ENCODE measurements around the gene RAD50.

DNA sequence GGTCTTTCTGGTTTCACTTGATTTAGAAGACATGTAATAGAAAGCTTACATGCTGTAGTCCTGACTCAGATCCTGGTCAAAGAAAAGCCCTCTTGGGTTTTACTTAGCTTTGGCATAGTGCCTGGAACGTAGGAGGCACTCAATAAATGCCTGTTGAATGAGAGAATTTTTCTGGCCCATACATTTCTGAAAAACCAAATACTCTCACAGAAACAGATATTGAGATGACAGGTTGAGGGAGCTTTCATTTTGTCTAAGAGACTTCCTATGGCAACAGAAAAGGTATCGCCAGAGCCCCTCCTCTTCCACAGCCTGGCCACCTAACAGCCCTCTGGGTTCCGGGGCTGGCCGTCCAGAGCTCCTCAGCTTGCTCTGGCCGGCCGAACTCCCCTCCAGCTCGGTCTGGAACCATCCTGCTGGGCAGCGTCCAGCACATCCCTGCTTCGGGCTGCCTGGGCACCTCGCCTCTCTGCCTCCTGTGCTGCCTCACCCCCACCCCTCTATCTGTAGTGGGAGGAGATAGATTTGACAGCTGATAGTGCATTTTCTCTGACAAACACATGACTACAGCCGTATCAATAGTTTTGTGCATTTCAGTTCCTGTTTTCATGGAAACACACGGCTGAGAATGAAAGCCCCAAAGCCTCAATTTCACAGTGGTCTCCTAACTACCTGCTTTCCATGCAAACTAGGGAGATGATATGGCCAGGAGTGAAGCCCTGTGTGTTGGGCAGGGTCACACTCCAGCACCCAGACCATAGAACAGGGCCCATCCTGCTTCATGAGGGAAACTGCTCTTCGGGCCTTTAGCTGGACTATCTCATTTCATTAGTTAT lies 118.1 kb downstream of the RAD50 start:
- TF ChIP-seq POLR2A (IDR thresholded peaks at IDR 0.05; ENCODE audit: low read depth) (no peak), POLR2AphosphoS5 (IDR thresholded peaks at IDR 0.05) (no peak), CTCF (IDR thresholded peaks at IDR 0.05) (no peak), EP300 (IDR thresholded peaks at IDR 0.05) (no peak)

Measured in esophagus muscularis mucosa (tissue), 4 donors.